Effector memory CD4-positive, alpha-beta T cell (primary cell): ENCODE data around the gene NFIA.

Experiments
- DNase-seq, 3 donors: peaks; one replicate each; pipeline ENCODE4 v3.0.0-alpha.2; 2020
- H3K27ac ChIP-seq: 2 replicates; pipeline ENCODE4 v1.7.0; 2013; ENCODE audit warnings: mild to moderate bottlenecking, low read length, moderate library complexity; ENCODE audit not compliant: insufficient read depth, poor library complexity, severe bottlenecking
- H3K27me3 ChIP-seq: replicated peaks from 2 replicates; pipeline ENCODE4 v1.7.0; 2013; ENCODE audit warnings: mild to moderate bottlenecking, low read length; ENCODE audit not compliant: insufficient read depth, control insufficient read depth, poor library complexity, severe bottlenecking
- H3K36me3 ChIP-seq: 2 replicates; pipeline ENCODE4 v1.7.0; 2013; ENCODE audit warnings: mild to moderate bottlenecking, low read length, moderate library complexity; ENCODE audit not compliant: control insufficient read depth, insufficient read depth
- H3K4me1 ChIP-seq: 2 replicates; pipeline ENCODE4 v1.7.0; 2013; ENCODE audit warnings: low read length, mild to moderate bottlenecking; ENCODE audit not compliant: control insufficient read depth, insufficient read depth, poor library complexity, severe bottlenecking
- H3K4me3 ChIP-seq: 2 replicates; pipeline ENCODE4 v1.7.0; 2013; ENCODE audit warnings: low read length, low read depth, mild to moderate bottlenecking; ENCODE audit not compliant: insufficient read depth, poor library complexity, severe bottlenecking
- H3K9me3 ChIP-seq: 2 replicates; pipeline ENCODE4 v1.7.0; 2013; ENCODE audit warnings: mild to moderate bottlenecking, low read length, moderate library complexity; ENCODE audit not compliant: control insufficient read depth

NFIA gene

DNA sequence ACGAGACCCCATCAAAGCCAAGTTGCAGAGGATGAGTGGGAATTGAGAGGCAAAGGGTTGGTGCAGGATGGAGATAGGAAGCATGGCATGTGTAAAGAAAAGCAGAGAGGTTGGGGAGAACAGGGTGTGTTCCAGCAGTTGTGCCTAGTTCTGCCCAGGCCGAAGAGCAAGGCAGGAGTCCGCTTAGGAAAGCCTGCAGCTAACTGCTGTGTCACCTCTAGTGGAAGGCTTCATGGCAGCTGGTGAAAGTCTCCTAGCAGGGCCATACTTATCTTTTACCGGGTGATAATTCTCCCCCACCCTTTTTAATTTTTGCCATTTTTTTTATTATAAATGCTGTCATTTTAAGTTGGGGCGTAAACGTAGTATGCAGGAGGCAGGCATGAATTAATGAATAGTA, 93.6 kb downstream of the NFIA start:
- DNase-seq, result no peak
- Histone ChIP-seq H3K27me3 (no peaks in the 10 kb centered on the region), H3K36me3 (no peaks in the 10 kb centered on the region), H3K4me1 (no peaks in the 10 kb centered on the region), H3K27ac (no peak overlapping the region), H3K4me3 (no peak overlapping the region), H3K9me3 (no peaks in the 10 kb centered on the region)

DNA sequence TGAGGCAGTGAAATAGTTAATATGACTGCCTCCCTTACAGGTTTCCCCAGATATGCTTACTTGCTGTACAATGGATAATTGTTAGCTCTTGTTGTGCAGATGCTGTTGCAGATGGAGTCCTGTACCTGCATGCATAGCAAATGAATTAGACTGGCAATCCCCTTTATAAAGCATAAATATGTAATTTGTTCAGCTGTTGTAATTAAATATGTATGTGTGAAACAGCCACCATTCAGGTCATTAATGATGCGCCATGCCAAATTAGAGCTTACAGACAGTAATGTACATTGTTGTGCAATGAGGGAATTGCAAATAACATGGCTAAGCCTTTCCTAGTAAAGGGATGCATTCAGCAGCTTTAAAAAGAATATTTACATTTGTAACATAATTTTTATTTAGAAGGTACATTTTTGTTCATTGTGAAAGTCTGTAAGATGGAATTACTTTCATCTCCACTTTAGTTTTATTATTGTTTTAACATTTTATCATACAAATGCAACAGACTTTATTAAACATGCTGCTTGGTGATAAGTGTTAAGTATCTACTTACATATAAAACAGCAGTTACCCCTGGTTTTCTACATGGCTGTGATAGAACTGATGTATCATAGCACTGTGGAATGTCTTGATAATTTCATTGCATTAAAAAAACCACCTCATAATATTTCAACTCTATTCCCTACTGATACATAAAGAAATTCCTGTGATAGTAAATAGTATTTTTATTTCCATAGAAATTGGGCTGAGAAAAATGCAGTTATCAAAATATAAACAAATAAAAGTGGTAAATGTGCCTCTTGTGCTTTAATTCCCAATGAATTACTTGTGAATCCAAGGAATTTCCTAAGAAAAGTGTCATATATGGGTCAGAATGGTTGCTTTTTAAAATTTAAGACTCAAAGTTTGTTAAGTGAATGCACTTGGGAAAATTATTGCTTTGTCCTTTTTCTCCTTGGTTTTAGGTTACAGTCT, 99.0 kb downstream of the NFIA start:
- Histone ChIP-seq H3K4me3 (no peak overlapping the region), H3K27me3 (no peaks in the 10 kb centered on the region), H3K36me3 (no peaks in the 10 kb centered on the region), H3K27ac (no peak overlapping the region), H3K9me3 (no peaks in the 10 kb centered on the region), H3K4me1 (no peaks in the 10 kb centered on the region)
- DNase-seq, result no peak

DNA sequence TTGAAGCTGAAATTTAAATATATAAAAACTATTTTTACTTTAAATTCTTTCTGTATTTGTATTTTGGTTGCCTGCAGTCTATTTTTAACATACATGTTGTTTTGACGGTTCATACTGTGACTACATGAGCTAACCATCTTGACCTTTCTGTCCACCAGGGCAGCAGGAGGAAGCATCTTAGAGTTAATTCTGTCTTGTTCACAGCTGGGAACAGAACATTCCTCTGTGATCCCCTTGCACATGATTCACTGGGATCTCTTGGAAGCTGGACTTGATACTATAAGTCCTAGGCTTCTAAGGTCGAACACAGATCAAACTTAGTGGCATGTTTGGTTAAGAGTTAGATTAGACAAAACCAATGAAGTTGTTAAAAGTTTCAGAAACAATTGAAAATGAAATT, 99.7 kb downstream of the NFIA start:
- no peaks in the 10 kb centered on the region for H3K27me3 ChIP-seq
- no peak overlapping the region for H3K27ac ChIP-seq
- DNase-seq, result no peak
- no peaks in the 10 kb centered on the region for H3K9me3 ChIP-seq
- H3K36me3 ChIP-seq, result no peaks in the 10 kb centered on the region
- no peaks in the 10 kb centered on the region for H3K4me1 ChIP-seq
- H3K4me3 ChIP-seq, result no peak overlapping the region

DNA sequence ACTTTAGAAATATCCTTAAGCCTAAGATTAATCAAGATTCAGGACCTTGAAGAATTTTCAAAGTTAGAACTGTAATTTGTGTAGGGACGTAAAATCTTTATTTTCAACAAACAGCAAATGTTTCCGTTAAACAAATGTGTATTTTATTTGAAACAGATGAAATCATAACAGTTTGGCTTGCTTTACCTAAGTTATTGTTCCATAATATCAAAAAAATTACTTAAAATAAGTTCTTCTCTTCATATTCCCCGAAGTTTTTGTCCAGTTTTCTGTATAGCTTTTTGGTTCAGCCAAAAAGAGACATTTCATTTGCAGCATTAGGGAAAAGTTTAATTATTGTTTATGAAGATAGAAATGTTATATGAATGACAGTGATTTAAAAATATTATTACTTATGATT, 100.1 kb downstream of the NFIA start:
- Histone ChIP-seq H3K27ac (no peak overlapping the region), H3K36me3 (no peaks in the 10 kb centered on the region), H3K27me3 (no peaks in the 10 kb centered on the region), H3K9me3 (no peaks in the 10 kb centered on the region), H3K4me3 (no peak overlapping the region), H3K4me1 (no peaks in the 10 kb centered on the region)
- DNase-seq, result no peak

DNA sequence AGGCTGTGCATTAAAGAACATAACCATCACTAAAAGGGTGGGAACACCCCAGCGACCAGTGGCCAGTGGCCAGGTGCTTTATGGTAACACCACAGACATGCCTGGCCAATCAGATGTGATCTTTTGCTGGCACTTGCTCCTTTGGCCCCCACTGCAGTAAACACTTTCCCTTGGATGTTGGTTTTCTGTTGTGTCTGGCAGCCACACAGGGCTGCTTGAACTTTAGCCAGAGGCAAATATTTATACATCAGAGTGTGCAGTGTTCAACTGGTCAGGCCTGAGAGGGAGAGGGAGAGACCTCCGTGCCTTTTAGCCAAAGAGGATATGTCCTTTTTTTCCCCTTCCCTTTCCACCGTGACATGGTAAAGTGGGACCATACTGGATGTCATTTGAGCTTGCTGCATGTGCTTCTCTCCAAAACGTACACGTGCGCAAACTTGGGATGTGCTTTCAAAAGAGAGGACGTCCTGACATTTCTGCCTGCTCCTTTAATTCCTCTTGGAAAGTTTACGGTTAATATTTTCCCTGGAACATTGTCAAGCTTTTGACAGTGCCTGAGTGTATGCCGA, 101.2 kb downstream of the NFIA start:
- Histone ChIP-seq H3K9me3 (no peaks in the 10 kb centered on the region), H3K36me3 (no peaks in the 10 kb centered on the region), H3K4me3 (no peak overlapping the region), H3K27ac (no peak overlapping the region), H3K27me3 (no peaks in the 10 kb centered on the region), H3K4me1 (no peaks in the 10 kb centered on the region)
- DNase-seq, result no peak

DNA sequence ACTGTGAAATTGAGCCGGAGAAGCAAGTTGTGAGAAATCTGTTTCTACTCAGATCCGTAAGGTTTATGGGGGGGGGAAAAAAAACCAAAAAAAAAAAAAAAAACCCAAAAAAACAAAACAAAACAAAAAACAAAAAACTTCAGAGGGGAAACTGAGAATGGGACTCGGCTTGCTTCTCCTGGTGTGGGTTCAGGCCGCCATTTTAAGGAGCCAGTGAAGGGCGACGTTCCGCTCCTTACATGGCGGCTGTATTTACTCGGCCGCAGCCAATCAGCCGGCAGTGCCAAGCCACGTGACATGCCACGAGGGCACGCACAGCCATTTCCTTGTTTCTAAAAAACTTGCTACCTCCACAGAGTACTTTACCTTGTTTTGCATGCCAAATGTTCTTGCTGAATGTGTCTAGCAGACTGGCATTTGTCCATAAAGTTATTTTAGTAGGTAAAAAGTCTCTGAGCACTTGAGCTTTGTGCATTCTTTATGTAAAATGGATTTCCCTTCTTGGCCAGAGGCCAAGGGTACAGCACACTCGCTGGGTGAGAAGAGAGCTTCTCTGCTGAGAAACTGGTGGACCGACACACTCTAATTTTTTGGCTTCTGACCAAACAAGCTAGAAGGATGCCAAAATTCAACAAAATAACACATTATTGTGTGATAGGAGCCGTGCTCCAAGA, 101.8 kb downstream of the NFIA start:
- H3K4me1 ChIP-seq, result no peaks in the 10 kb centered on the region
- no peak for DNase-seq
- H3K27me3 ChIP-seq, result no peaks in the 10 kb centered on the region
- no peaks in the 10 kb centered on the region for H3K36me3 ChIP-seq
- no peak overlapping the region for H3K27ac ChIP-seq
- no peaks in the 10 kb centered on the region for H3K9me3 ChIP-seq
- no peak overlapping the region for H3K4me3 ChIP-seq

DNA sequence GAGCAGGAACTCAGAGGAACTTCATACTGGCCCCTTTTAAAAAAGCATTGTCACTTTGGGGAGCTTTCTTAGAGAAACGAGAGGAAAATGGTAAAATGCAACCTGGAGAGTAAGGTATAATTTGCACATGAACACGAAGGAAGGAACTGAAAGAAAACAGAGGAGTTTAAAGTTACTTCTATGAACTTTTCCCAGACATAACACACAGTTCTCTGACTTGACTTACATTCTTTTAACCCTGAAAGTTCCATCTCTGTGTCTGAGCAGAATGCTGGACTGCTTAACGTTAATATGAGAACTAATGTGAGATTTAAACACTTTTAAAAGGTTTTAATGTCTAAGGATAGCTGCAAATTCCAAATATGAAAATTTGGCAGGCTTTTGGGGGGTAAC, 102.3 kb downstream of the NFIA start:
- no peaks in the 10 kb centered on the region for H3K27me3 ChIP-seq
- H3K27ac ChIP-seq, result no peak overlapping the region
- H3K36me3 ChIP-seq, result no peaks in the 10 kb centered on the region
- H3K9me3 ChIP-seq, result no peaks in the 10 kb centered on the region
- no peaks in the 10 kb centered on the region for H3K4me1 ChIP-seq
- no peak for DNase-seq
- H3K4me3 ChIP-seq, result no peak overlapping the region

DNA sequence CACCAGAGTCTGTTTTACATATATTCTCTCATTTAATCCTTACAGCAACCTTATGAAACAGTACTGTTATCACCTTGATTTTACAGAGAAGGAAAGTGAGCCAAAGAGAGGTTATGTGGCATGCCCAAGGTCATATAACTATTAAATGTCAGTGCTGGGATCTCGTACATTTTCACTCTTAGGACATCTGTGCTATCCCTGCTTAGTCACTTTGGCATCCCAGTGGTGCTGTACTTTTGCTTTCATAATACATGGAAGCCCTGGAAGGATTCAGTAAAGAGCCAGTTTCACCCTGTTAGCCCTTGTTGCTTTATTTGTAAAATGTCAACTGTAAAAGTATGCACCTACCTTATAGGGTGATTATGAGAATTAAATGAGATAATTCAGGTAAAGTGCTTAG, 104.4 kb downstream of the NFIA start:
- Histone ChIP-seq H3K27me3 (no peaks in the 10 kb centered on the region), H3K36me3 (no peaks in the 10 kb centered on the region), H3K9me3 (no peaks in the 10 kb centered on the region), H3K27ac (no peak overlapping the region), H3K4me1 (no peaks in the 10 kb centered on the region), H3K4me3 (no peak overlapping the region)
- DNase-seq, result no peak

DNA sequence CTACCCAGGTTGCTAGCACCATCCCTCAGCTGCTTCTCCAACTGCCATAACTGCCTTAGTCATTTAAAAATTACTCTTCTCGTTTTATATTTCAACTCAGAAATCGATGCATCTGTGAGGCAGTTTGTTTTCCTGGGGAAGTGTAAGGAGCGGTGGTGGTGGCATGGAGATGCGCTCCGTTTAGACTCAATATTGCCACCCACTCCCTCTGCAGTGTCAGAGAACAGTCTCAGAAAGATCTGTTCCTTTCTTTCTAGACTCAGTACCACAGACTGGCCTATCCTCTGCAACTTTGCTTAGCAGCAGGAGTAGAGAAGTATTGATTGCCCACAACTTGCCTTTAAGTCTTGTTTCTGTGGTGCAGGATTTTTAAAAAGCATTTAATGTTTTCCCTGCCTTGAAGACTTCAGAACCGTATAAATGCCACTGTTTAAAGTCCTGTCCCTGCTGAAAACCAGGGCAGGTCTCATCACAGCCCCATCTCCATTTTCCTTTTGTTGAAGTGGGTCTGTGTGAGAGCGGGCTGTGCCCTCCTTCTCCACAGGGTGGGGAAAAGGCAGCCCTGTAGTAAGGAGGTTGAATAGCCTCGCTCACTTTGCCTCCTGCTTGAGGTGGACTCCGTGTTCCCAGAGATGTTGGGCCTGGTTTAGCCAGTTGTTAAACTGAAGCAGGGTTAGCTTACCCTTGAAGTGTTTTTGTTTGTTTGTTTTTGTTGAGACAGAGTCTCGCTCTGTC, 105.2 kb downstream of the NFIA start:
- no peak overlapping the region for H3K4me3 ChIP-seq
- DNase-seq, result no peak
- H3K4me1 ChIP-seq, result no peaks in the 10 kb centered on the region
- H3K9me3 ChIP-seq, result no peaks in the 10 kb centered on the region
- no peaks in the 10 kb centered on the region for H3K36me3 ChIP-seq
- H3K27me3 ChIP-seq, result no peaks in the 10 kb centered on the region
- no peak overlapping the region for H3K27ac ChIP-seq
